GM23248 (cell line): ENCODE results near the gene LRRN4. TPM values are rescaled to one million over a fixed set of nuclear protein-coding genes. Genes with fewer than 3 reads are reported as not detected.
A peak's percentile ranks its signal among the peaks of the same experiment; 100 is the strongest.

Experiments used
- DNase-seq: peaks from one replicate; pipeline ENCODE4 v3.0.0-alpha.2; 2015
- H2AFZ ChIP-seq: fragments of 200-600 bp; sonication (generic); 2 replicates; pipeline ENCODE4 v1.6.1; 2016; ENCODE audit warnings: antibody characterized with exemption
- H3F3A ChIP-seq: fragments of 200-600 bp; sonication (generic); 2 replicates; pipeline ENCODE4 v1.6.1; 2016; ENCODE audit warnings: mild to moderate bottlenecking, antibody characterized with exemption, mixed run types; ENCODE audit not compliant: insufficient read depth
- H3K27ac ChIP-seq: fragments of 200-600 bp; sonication (generic); 2 replicates; pipeline ENCODE4 v1.5.1; 2016; ENCODE audit warnings: mild to moderate bottlenecking
- H3K27me3 ChIP-seq: fragments of 200-600 bp; sonication (generic); replicated peaks from 2 replicates; pipeline ENCODE4 v1.6.1; 2016; ENCODE audit warnings: mild to moderate bottlenecking; ENCODE audit not compliant: insufficient read depth
- H3K36me3 ChIP-seq: fragments of 200-600 bp; sonication (generic); 2 replicates; pipeline ENCODE4 v1.6.1; 2016; ENCODE audit warnings: low read depth, mild to moderate bottlenecking
- H3K4me1 ChIP-seq: fragments of 200-600 bp; sonication (generic); 2 replicates; pipeline ENCODE4 v1.6.1; 2016; ENCODE audit warnings: mild to moderate bottlenecking; ENCODE audit not compliant: insufficient read depth
- H3K4me2 ChIP-seq: fragments of 200-600 bp; sonication (generic); one replicate; pipeline ENCODE4 v1.6.1; 2016; ENCODE audit warnings: mild to moderate bottlenecking; ENCODE audit not compliant: unreplicated experiment
- H3K4me3 ChIP-seq: fragments of 200-600 bp; sonication (generic); 2 replicates; pipeline ENCODE4 v1.5.1; 2016; ENCODE audit warnings: mild to moderate bottlenecking
- H3K79me2 ChIP-seq: fragments of 200-600 bp; sonication (generic); 2 replicates; pipeline ENCODE4 v1.6.1; 2016; ENCODE audit warnings: mild to moderate bottlenecking; ENCODE audit not compliant: insufficient read depth
- H3K9ac ChIP-seq: fragments of 200-600 bp; sonication (generic); 2 replicates; pipeline ENCODE4 v1.6.1; 2016; ENCODE audit warnings: mild to moderate bottlenecking
- H3K9me2 ChIP-seq: fragments of 200-600 bp; sonication (generic); 2 replicates; pipeline ENCODE4 v1.6.1; 2016; ENCODE audit warnings: mixed run types, mild to moderate bottlenecking, moderate library complexity; ENCODE audit not compliant: insufficient read depth
- H3K9me3 ChIP-seq: fragments of 200-600 bp; sonication (generic); one replicate; pipeline ENCODE4 v1.6.1; 2017; ENCODE audit warnings: low read depth
- H4K20me1 ChIP-seq: fragments of 200-600 bp; sonication (generic); 2 replicates; pipeline ENCODE4 v1.6.0; 2016; ENCODE audit not compliant: insufficient read depth
- EZH2 ChIP-seq: fragments of 200-600 bp; sonication (generic); IDR thresholded peaks from 2 replicates; pipeline ENCODE4 v1.6.1; 2018; ENCODE audit warnings: antibody characterized with exemption, mild to moderate bottlenecking; ENCODE audit not compliant: insufficient read depth, poor library complexity, severe bottlenecking
- EZH2phosphoT487 ChIP-seq: fragments of 200-600 bp; sonication (generic); IDR thresholded peaks from 2 replicates; pipeline ENCODE4 v1.6.1; 2018; ENCODE audit warnings: antibody characterized with exemption, moderate library complexity, mild to moderate bottlenecking, low read depth; ENCODE audit not compliant: insufficient read depth
- WGBS, 2 experiments: methylation state at CpG; one replicate each; pipeline ENCODE4 v1.1.6; 2015 to 2017; ENCODE audit warnings: low lambda C conversion rate in 2 of 2, low coverage in 1 of 2; ENCODE audit errors: missing lambda C conversion rate in 2 of 2; 5-methylcytosine and 5-hydroxymethylcytosine counted together
- in situ Hi-C: fragments of 300-500 bp; cut with MboI; formaldehyde crosslinking; loops from 2 replicates; pipeline ENCODE4 v1.15.0; 2020
- polyA plus RNA-seq: library from polyadenylated mRNA; unstranded; fragments of >200 nt; fragmentation: Nextera tagmentation; extraction: Ambion mirVana; gene quantifications from 2 replicates; pipeline ENCODE4 v1.2.1, GENCODE V29; 2016
- small RNA-seq: library from RNA; depleted of rRNA; stranded (forward); fragments of <200 nt; gene quantifications from one replicate; pipeline ENCODE3, GENCODE V24; 2014; ENCODE audit warnings: low read depth, low replicate concordance
- total RNA-seq: library from RNA; depleted of rRNA; stranded (reverse); fragments of >200 nt; shearing (Covaris generic); gene quantifications from 2 replicates; pipeline ENCODE4 v1.2.3, GENCODE V29; 2014; rRNA removed

Gene LRRN4
- total and polyA plus RNA-seq, 2 experiments from 2014 or later: not detected

GRCh38 chr20:5991623-5992441 lies 62.0 kb downstream of the LRRN4 start:
- peak overlapping the region; percentile 44 for H3K27ac ChIP-seq
- in situ Hi-C loops: no loop called here
- DNase-seq: peak; percentile 67

DNA sequence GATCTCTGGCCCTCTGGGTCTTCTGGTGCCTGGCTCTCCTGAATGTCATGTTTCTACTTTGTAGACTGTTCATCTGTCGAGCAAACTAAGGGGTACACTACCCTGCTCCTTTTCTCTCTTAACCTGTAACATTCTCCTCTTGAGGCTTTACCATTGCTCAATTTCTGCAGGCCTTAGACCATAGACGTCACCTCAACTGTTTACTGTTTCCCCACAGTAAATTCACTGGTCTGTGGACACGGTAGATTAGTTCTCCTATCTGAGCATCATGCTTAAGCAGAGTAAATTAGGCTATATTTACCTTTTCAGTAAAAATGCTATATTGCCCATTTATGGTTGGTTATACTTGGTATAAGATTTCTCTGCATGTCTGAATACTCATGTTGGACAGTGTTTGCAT lies 62.9 kb downstream of the LRRN4 start:
- WGBS, 2 experiments: 97 to 99% methylated on average over 3 of the region's 3 CpGs
- in situ Hi-C loops: no loop called here

More at GRCh38 chr20:5991623-5992441, 62.0 kb downstream of the LRRN4 start:
- Histone ChIP-seq H3K9ac (peak overlapping the region; percentile 3; the same call in 1 of the 2 replicates), H3K9me3 (no peaks in the 10 kb centered on the region), H3F3A (peaks cover 14% of the 10 kb centered on the region), H3K27me3 (no peaks in the 10 kb centered on the region), H3K36me3 (no peaks in the 10 kb centered on the region), H4K20me1 (no peaks in the 10 kb centered on the region), H3K79me2 (no peaks in the 10 kb centered on the region), H3K4me3 (no peak overlapping the region), H3K4me1 (peaks cover 17% of the 10 kb centered on the region), H3K9me2 (no peaks in the 10 kb centered on the region), H2AFZ (peak overlapping the region; percentile 10; the same call in 1 of the 2 replicates), H3K4me2 (no peak overlapping the region)
- whole genome bisulfite sequencing, 2 experiments: 50% methylated on average over 2 of the region's 2 CpGs
- no peak for TF ChIP-seq EZH2
- TF ChIP-seq EZH2phosphoT487: no peak

More for the DNA sequence above, 62.9 kb downstream of the LRRN4 start:
- Histone ChIP-seq H3K36me3 (no peaks in the 10 kb centered on the region), H3K9me2 (no peaks in the 10 kb centered on the region), H3K27ac (peak overlapping the region; percentile 44), H3K9ac (no peak overlapping the region), H2AFZ (no peak overlapping the region), H4K20me1 (no peaks in the 10 kb centered on the region), H3K9me3 (no peaks in the 10 kb centered on the region), H3F3A (peaks cover 14% of the 10 kb centered on the region), H3K4me3 (no peak overlapping the region), H3K79me2 (no peaks in the 10 kb centered on the region), H3K27me3 (no peaks in the 10 kb centered on the region), H3K4me2 (no peak overlapping the region), H3K4me1 (peaks cover 17% of the 10 kb centered on the region)
- TF ChIP-seq EZH2 (no peak), EZH2phosphoT487 (no peak)
- no peak for DNase-seq

Small RNA genes lying within 50 kb of the gene (small RNA-seq; reads per million reads assigned to genes)
- gene RN7SL498P: not detected

Other genes with a start within 250 kb of the LRRN4 start
- gene CHGB, start 142.6 kb downstream of the LRRN4 start, total RNA-seq: 0.22 TPM in 1 of 2 replicates, not detected in the other
- gene CHGB, start 142.6 kb downstream of the LRRN4 start, polyA plus RNA-seq: 0.30 and 0.32 TPM in 2 replicates
- 8.2 and 9.7 TPM in 2 replicates for gene TRMT6, start 103.5 kb downstream of the LRRN4 start, total RNA-seq
- 10.3 and 10.7 TPM in 2 replicates for gene TRMT6, start 103.5 kb downstream of the LRRN4 start, polyA plus RNA-seq
- 6.4 and 7.7 TPM in 2 replicates for gene MCM8, start 103.4 kb downstream of the LRRN4 start, total RNA-seq
- gene MCM8, start 103.4 kb downstream of the LRRN4 start, polyA plus RNA-seq: 1.0 and 1.5 TPM in 2 replicates
- 50.3 and 51.0 TPM in 2 replicates for gene CRLS1, start 47.9 kb downstream of the LRRN4 start, total RNA-seq
- gene CRLS1, start 47.9 kb downstream of the LRRN4 start, polyA plus RNA-seq: 44.3 and 46.3 TPM in 2 replicates
- 4.1 and 4.2 TPM in 2 replicates for gene FERMT1, start 69.0 kb upstream of the LRRN4 start, total RNA-seq
- 1.2 and 2.1 TPM in 2 replicates for gene FERMT1, start 69.0 kb upstream of the LRRN4 start, polyA plus RNA-seq